T-helper 9 cell (primary cell): ENCODE data around the gene CRNKL1.

Source experiments
- DNase-seq: peaks from one replicate; pipeline ENCODE4 v3.0.0-alpha.2; 2020
- total RNA-seq, 2 donors: gene quantifications; one replicate each; lab custom pipeline; 2026; lab: John Stamatoyannopoulos, UW

The CRNKL1 gene
- 62.3 to 98.7 reads per million in 2 donors for total RNA-seq

- DNase-seq = peak; percentile 96
Measured at GRCh38 chr20:20052074-20052970, at the start of gene CRNKL1, which contains the start of gene CFAP61. TSS of gene CRNKL1 (minus strand) at chr20:20052466. CDS start at chr20:20052342, 124 bp downstream. TSS of gene CFAP61 (plus strand) at chr20:20052532. CDS start at chr20:20056654, 4,122 bp downstream.

GRCh38 chr20:20100881-20101280 is 48.6 kb upstream of the CRNKL1 start:
- no peak for DNase-seq

- DNase-seq = no peak
Measured at GRCh38 chr20:20096421-20096820, 44.2 kb upstream of the CRNKL1 start.

GRCh38 chr20:20095114-20095872 is 43.0 kb upstream of the CRNKL1 start:
- no peak for DNase-seq

GRCh38 chr20:20094410-20094809 is 42.1 kb upstream of the CRNKL1 start:
- no peak for DNase-seq

GRCh38 chr20:20092827-20093226 is 40.6 kb upstream of the CRNKL1 start:
- DNase-seq = no peak

GRCh38 chr20:20089939-20090338 is 37.7 kb upstream of the CRNKL1 start:
- DNase-seq = no peak

- no peak for DNase-seq
Measured at GRCh38 chr20:20089018-20089417, 36.8 kb upstream of the CRNKL1 start.

GRCh38 chr20:20085812-20086211 is 33.5 kb upstream of the CRNKL1 start:
- no peak for DNase-seq

GRCh38 chr20:20085071-20085470 is 32.8 kb upstream of the CRNKL1 start:
- no peak for DNase-seq

- DNase-seq = no peak
Measured at GRCh38 chr20:20084296-20084752, 32.1 kb upstream of the CRNKL1 start.

- DNase-seq = no peak
Measured at GRCh38 chr20:20083807-20084206, 31.5 kb upstream of the CRNKL1 start.

GRCh38 chr20:20079102-20079784 is 27.0 kb upstream of the CRNKL1 start:
- DNase-seq = no peak

- DNase-seq = no peak
Measured at GRCh38 chr20:20078041-20078440, 25.8 kb upstream of the CRNKL1 start.

GRCh38 chr20:20076297-20077065 is 24.2 kb upstream of the CRNKL1 start:
- DNase-seq = no peak

GRCh38 chr20:20075032-20075431 is 22.8 kb upstream of the CRNKL1 start:
- DNase-seq = no peak

GRCh38 chr20:20073801-20074371 is 21.6 kb upstream of the CRNKL1 start:
- no peak for DNase-seq

GRCh38 chr20:20070871-20071726 is 18.8 kb upstream of the CRNKL1 start:
- DNase-seq = no peak

GRCh38 chr20:20065361-20065760 is 13.1 kb upstream of the CRNKL1 start:
- no peak for DNase-seq

GRCh38 chr20:20063941-20064702 is 11.9 kb upstream of the CRNKL1 start:
- no peak for DNase-seq
